Left lung (tissue), 10 donors: Measurements from ENCODE around the gene AWAT1. TPM values are rescaled to one million over a fixed set of nuclear protein-coding genes. Genes with fewer than 3 reads are reported as not detected.
A peak's percentile ranks its signal among the peaks of the same experiment; 100 is the strongest.
"Not testable (repeated sequence)": the region's sequence is repeated elsewhere in the genome, so short reads cannot be mapped to it uniquely, and the experiment has no call there.

ENCODE experiments used
- ATAC-seq: fragments of 200-7000 bp; cut with Tn5 transposase; one replicate; pipeline ENCODE4 v1.9.1; 2020; ENCODE audit warnings: moderate library complexity
- DNase-seq, 4 donors: peaks; one replicate each; pipeline ENCODE4 v3.0.0-alpha.2; 2013 to 2020
- H3K27ac ChIP-seq, 2 donors: fragments of 200-600 bp; sonication (generic) in 1 of 2; one replicate each; pipeline versions ENCODE4 v1.5.0 to v1.8.0; 2020 to 2021
- H3K27me3 ChIP-seq, 2 donors: fragments of 200-600 bp; sonication (generic) in 1 of 2; one replicate each; pipeline versions ENCODE4 v1.5.0 to v1.8.0; 2020 to 2021
- H3K36me3 ChIP-seq, 2 donors: fragments of 200-600 bp; sonication (generic) in 1 of 2; one replicate each; pipeline versions ENCODE4 v1.5.0 to v1.8.0; 2020 to 2021
- H3K4me1 ChIP-seq, 2 donors: fragments of 200-600 bp; one replicate each; pipeline ENCODE4 v1.8.0; 2021
- H3K4me3 ChIP-seq, 2 donors: fragments of 200-600 bp; sonication (generic) in 1 of 2; one replicate each; pipeline versions ENCODE4 v1.5.0 to v1.8.0; 2020 to 2021; ENCODE audit warnings: mild to moderate bottlenecking in 1 of 2
- H3K9me3 ChIP-seq, 2 donors: fragments of 200-600 bp; sonication (generic) in 1 of 2; one replicate each; pipeline versions ENCODE4 v1.5.0 to v1.8.0; 2020 to 2021
- intact Hi-C, 2 donors: fragments of 100-400 bp; cut with DNase I; formaldehyde crosslinking; loops; one replicate each; pipeline versions ENCODE4 v1.11.2 to v1.14.2; 2022
- polyA plus RNA-seq, 6 donors: library from polyadenylated mRNA; unstranded; fragments of 120-200 nt; gene quantifications; one replicate each; pipeline ENCODE4 v1.2.1, GENCODE V29; 2013; ENCODE audit not compliant: insufficient read length in 6 of 6
- total RNA-seq, 2 donors: library from RNA; stranded (reverse); fragmentation: NEBNext Ultra II Directional; extraction: Animal tissue kit (Norgen Biotek cat#: 25700); gene quantifications; one replicate each; pipeline ENCODE4 v1.2.1, GENCODE V29; 2021
- TF ChIP-seq, protein P1 (sequence below), 2 donors: fragments of 200-600 bp; sonication (generic) in 1 of 2; IDR thresholded peaks; one replicate each; pipeline versions ENCODE4 v1.5.0 to v1.8.0; 2021; ENCODE audit warnings: antibody characterized with exemption in 2 of 2
- donor health status: DM: no; HTN: yes; CAD: no.
- donor health status: DM: no; HTN: no; CAD: no.

Gene AWAT1
- total and polyA plus RNA-seq, 8 donors = 0.13 to 0.36 (median 0.13) TPM; not detected in 5

DNA sequence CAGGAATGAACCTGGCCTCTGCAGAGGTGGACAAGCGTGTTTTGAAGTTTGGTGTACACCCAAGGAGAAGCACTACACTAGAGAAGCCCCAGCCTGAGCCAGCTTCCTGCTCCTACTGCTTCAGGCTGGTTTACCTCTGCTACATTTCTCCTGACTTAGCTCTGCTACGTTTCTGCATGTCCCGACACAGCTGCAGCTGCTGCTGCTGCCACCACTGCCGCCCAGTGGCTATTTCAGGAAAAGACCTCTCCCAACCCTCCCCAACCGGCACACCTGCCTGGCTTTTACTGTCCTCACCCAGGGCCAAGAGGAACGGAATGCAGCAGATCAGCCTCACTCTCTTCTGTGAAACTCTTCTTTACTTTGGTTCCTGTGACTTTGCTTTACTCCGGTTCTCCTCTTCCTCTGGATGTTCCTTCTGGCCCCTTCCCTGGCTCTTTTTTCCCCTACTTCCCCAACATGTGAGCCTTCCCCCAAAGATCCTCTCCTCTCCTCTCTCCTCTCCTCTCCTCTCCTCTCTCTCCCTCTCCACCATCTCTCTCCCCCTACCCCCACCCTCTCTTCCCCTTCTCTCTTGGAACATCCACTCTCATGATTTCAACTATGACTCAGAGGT lies 28.6 kb downstream of the AWAT1 start:
- peak; percentile 95 for ATAC-seq
- intact Hi-C loops = no loop called here
- H3K9me3 ChIP-seq = no peaks in the 10 kb centered on the region

DNA sequence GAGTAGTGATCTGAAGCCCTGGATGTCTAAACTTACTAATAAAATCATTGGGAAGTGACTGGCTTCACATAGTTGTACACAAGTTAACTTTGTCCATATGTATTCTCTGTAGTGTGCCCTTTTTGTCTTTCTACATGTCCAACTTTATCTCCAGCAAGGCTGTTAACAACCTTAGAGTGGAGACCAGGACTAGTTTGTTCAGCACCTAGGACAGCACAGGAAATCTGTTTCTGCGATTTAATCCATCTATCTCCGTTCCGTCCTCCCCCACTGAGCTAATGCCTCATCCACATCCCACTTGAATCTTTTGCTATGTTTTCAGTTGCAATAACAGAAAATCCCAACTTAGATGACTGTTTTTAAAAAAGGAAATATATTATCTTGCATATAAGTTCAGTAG lies 30.3 kb downstream of the AWAT1 start:
- no peak overlapping the region for H3K27ac ChIP-seq
- H3K4me1 ChIP-seq = no peaks in the 10 kb centered on the region
- no peaks in the 10 kb centered on the region for H3K27me3 ChIP-seq
- H3K9me3 ChIP-seq = no peaks in the 10 kb centered on the region
- ATAC-seq (no peak), DNase-seq (no peak)
- intact Hi-C loops = no loop called here
- TF ChIP-seq, protein P1, sequence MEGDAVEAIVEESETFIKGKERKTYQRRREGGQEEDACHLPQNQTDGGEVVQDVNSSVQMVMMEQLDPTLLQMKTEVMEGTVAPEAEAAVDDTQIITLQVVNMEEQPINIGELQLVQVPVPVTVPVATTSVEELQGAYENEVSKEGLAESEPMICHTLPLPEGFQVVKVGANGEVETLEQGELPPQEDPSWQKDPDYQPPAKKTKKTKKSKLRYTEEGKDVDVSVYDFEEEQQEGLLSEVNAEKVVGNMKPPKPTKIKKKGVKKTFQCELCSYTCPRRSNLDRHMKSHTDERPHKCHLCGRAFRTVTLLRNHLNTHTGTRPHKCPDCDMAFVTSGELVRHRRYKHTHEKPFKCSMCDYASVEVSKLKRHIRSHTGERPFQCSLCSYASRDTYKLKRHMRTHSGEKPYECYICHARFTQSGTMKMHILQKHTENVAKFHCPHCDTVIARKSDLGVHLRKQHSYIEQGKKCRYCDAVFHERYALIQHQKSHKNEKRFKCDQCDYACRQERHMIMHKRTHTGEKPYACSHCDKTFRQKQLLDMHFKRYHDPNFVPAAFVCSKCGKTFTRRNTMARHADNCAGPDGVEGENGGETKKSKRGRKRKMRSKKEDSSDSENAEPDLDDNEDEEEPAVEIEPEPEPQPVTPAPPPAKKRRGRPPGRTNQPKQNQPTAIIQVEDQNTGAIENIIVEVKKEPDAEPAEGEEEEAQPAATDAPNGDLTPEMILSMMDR (IDR thresholded peaks at IDR 0.05) = no peak
- H3K36me3 ChIP-seq = no peaks in the 10 kb centered on the region
- no peak overlapping the region for H3K4me3 ChIP-seq

More for the DNA sequence above, 28.6 kb downstream of the AWAT1 start:
- no peaks in the 10 kb centered on the region for H3K27me3 ChIP-seq
- no peaks in the 10 kb centered on the region for H3K36me3 ChIP-seq
- H3K4me1 ChIP-seq = no peaks in the 10 kb centered on the region
- H3K27ac ChIP-seq = no peak overlapping the region
- TF ChIP-seq, protein P1 (IDR thresholded peaks at IDR 0.05) = peak; percentile 22 to 25
- peak in 2 of 4 donors; percentile 28 to 39 for DNase-seq
- no peak overlapping the region for H3K4me3 ChIP-seq

DNA sequence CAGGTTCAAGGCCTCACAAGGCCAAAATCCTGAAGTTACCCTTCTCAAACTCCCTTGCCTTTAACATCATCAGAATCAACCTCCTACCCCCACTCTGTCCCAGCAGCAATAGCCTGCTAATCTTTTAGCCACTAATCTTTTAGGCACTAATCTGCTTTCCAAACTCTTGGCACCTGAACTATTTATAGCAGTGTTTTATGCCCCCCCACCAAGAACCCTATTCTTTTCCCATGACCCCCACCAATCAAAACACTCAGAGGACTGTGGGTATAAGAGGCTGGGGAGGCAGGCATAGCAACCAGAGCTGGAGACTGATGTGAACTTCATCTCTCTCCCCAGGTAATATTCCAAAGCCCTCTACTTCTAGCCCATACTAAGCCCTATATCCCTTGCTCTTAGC lies 33.6 kb downstream of the AWAT1 start, which contains the start of gene ARR3:
TSS of gene ARR3 (plus strand) at position 301 of the 400 bp plus-strand sequence. CDS start 1,052 bp downstream, outside the sequence.
- DNase-seq (no peak), ATAC-seq (no peak)
- H3K27me3 ChIP-seq = no peaks in the 10 kb centered on the region
- no peaks in the 10 kb centered on the region for H3K4me1 ChIP-seq
- no peaks in the 10 kb centered on the region for H3K9me3 ChIP-seq
- no peak within 1 kb of the TSS for H3K4me3 ChIP-seq
- TF ChIP-seq, protein P1 (IDR thresholded peaks at IDR 0.05) = no peak
- no peak within 1 kb of the TSS for H3K27ac ChIP-seq
- no peaks in the 10 kb centered on the region for H3K36me3 ChIP-seq
- intact Hi-C loops = no loop called here

DNA sequence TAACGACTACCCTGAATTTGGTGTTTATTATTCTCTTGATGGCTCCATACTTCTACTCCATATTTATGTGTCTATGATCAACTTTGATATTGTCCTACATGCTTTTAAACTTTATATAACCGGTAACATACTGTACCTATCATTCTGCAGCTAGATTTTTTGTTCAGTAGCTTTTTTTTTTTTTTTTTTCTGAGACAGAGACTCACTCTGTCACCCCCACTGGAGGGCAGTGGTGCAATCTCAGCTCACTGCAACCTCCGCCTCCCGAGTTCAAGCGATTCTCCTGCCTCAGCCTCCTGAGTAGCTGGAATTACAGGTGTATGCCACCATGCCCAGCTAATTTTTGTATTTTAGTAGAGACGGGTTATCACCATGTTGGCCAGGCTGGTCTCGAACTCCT lies 39.6 kb downstream of the AWAT1 start:
- H3K4me3 ChIP-seq, H3K9me3 ChIP-seq, ATAC-seq, H3K27ac ChIP-seq, H3K36me3 ChIP-seq, DNase-seq, intact Hi-C loops, H3K27me3 ChIP-seq, H3K4me1 ChIP-seq: not testable (repeated sequence)

DNA sequence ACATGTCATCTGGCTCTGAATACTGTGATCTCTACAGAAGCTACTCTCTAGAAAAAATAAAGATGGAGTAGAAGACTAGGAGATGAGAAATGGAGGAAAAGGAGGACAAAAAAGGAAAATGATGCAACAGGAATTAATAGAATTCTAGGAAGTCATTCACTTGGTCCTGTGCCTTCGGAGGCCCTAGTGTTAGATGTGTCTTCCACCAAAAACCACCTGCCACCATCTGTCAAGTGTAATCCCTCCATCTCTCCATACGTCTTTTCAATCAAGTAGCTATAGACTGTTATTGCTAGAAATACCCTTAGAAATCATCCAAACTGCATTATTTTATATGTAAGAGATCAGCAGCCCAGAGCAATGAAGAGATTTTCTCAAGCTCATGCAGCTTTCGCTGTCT lies 44.6 kb downstream of the AWAT1 start:
- no peaks in the 10 kb centered on the region for H3K4me1 ChIP-seq
- ATAC-seq (no peak), DNase-seq (no peak)
- intact Hi-C loops = no loop called here
- no peaks in the 10 kb centered on the region for H3K27me3 ChIP-seq
- H3K4me3 ChIP-seq = no peak overlapping the region
- no peaks in the 10 kb centered on the region for H3K9me3 ChIP-seq
- no peak overlapping the region for H3K27ac ChIP-seq
- no peaks in the 10 kb centered on the region for H3K36me3 ChIP-seq
- TF ChIP-seq, protein P1 (IDR thresholded peaks at IDR 0.05) = no peak

DNA sequence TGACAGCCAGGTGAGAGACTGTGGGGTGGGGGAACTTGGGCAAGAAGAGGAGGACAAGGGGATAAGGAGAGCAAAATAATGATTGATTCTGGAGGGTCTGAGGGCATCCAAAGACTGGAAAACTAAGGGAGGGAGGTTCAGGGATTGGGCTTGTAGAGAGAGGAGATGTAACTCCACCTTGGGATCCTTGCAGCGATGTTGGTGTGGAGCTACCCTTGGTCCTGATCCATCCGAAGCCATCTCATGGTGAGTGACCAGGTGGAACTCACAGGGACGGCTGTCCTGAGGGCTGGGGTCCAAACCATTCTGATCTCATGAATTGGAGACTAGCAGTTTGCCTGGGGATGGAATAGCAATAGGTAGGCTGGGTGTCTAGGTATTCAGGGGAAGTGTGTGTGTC lies 46.1 kb downstream of the AWAT1 start:
- Histone ChIP-seq H3K27ac (no peak overlapping the region), H3K4me1 (no peaks in the 10 kb centered on the region), H3K36me3 (peaks cover 0 to 11% of the 10 kb centered on the region in 2 donors), H3K27me3 (no peaks in the 10 kb centered on the region), H3K4me3 (no peak overlapping the region), H3K9me3 (no peaks in the 10 kb centered on the region)
- intact Hi-C loops = no loop called here
- DNase-seq (no peak), ATAC-seq (no peak)
- TF ChIP-seq, protein P1 (IDR thresholded peaks at IDR 0.05) = no peak
